B cell (primary cell): ENCODE results near the gene ICOS. TPM values are rescaled to one million over a fixed set of nuclear protein-coding genes. Genes with fewer than 3 reads are reported as not detected.

ENCODE experiments used
- ATAC-seq: fragments of 200-7000 bp; cut with Tn5 transposase; one replicate; pipeline ENCODE4 v1.10.0; 2021; ENCODE audit warnings: low read depth, mild to moderate bottlenecking, moderate number of reproducible peaks, moderate library complexity
- CTCF ChIA-PET: fragments of 350-600 bp; sonication (Branson Sonifier 250); formaldehyde crosslinking; loops from one replicate; lab custom pipeline; 2021; ENCODE audit warnings: antibody characterized with exemption, inconsistent platforms; lab: Charles Lee
- POLR2A ChIA-PET: fragments of 350-600 bp; sonication (Branson Sonifier 250); formaldehyde crosslinking; loops from one replicate; lab custom pipeline; 2021; ENCODE audit warnings: antibody characterized with exemption; lab: Charles Lee
- DNase-seq: peaks from one replicate; pipeline ENCODE4 v3.0.0; 2013
- H2AFZ ChIP-seq: 2 replicates; pipeline ENCODE4 v1.6.1; 2012; ENCODE audit warnings: mild to moderate bottlenecking, low read depth, low read length; ENCODE audit not compliant: insufficient read depth, poor library complexity, severe bottlenecking
- H3K27ac ChIP-seq, 2 donors: 1 replicate in 1 of 2; 2 replicates in 1 of 2; pipeline ENCODE4 v1.5.1; 2012 to 2013; ENCODE audit warnings: low read length in 2 of 2, mild to moderate bottlenecking in 2 of 2, moderate library complexity in 1 of 2
- H3K27me3 ChIP-seq, 4 experiments: fragments of 200-600 bp in 1 of 4; sonication (generic) in 1 of 4; replicated peaks in 1 of 4; 1 replicate in 2 of 4; 2 replicates in 2 of 4; pipeline versions ENCODE4 v1.6.1 to v1.7.0; 2013 to 2016; ENCODE audit warnings: low read length in 3 of 4, mild to moderate bottlenecking in 2 of 4, mixed read lengths in 1 of 4, moderate library complexity in 1 of 4; ENCODE audit not compliant: insufficient read depth in 4 of 4, control insufficient read depth in 3 of 4; ENCODE audit errors: control extremely low read depth in 1 of 4
- H3K36me3 ChIP-seq, 2 experiments: replicated peaks in 1 of 2; 1 replicate in 1 of 2; 2 replicates in 1 of 2; pipeline versions ENCODE4 v1.6.1 to v1.7.1; 2013; ENCODE audit warnings: low read length in 1 of 2; ENCODE audit not compliant: insufficient read depth in 2 of 2, control insufficient read depth in 1 of 2; ENCODE audit errors: control extremely low read depth in 1 of 2, extremely low read depth in 1 of 2
- H3K4me1 ChIP-seq, 2 donors: fragments of 200-600 bp in 1 of 2; sonication (generic) in 1 of 2; 1 replicate in 1 of 2; 2 replicates in 1 of 2; pipeline versions ENCODE4 v1.5.1 to v1.6.1; 2013 to 2017; ENCODE audit warnings: low read length in 2 of 2; ENCODE audit not compliant: control insufficient read depth in 2 of 2, insufficient read depth in 2 of 2
- H3K4me2 ChIP-seq: replicated peaks from 2 replicates; pipeline ENCODE3; 2012; ENCODE audit warnings: mild to moderate bottlenecking, low read depth, low read length; ENCODE audit not compliant: poor library complexity, severe bottlenecking
- H3K4me3 ChIP-seq, 5 experiments: fragments of 200-600 bp in 1 of 5; sonication (generic) in 1 of 5; 1 replicate in 3 of 5; 2 replicates in 2 of 5; pipeline versions ENCODE4 v1.5.1 to v1.7.0; 2011 to 2016; ENCODE audit warnings: low read length in 4 of 5, mild to moderate bottlenecking in 4 of 5, low read depth in 2 of 5, control low read depth in 1 of 5, moderate library complexity in 1 of 5; ENCODE audit not compliant: insufficient read depth in 1 of 5; ENCODE audit errors: control extremely low read depth in 1 of 5, extremely low read depth in 1 of 5
- H3K79me2 ChIP-seq: fragments of 200-600 bp; sonication (generic); one replicate; pipeline ENCODE4 v1.6.0; 2016; ENCODE audit warnings: low read length; ENCODE audit not compliant: control insufficient read depth, insufficient read depth
- H3K9ac ChIP-seq: fragments of 200-600 bp; sonication (generic); 2 replicates; pipeline ENCODE4 v1.6.1; 2017; ENCODE audit warnings: mild to moderate bottlenecking, low read length, moderate library complexity
- H3K9me3 ChIP-seq, 3 donors: one replicate each; pipeline versions ENCODE4 v1.6.1 to v1.7.1; 2013; ENCODE audit warnings: low read length in 2 of 3; ENCODE audit not compliant: control insufficient read depth in 2 of 3, insufficient read depth in 1 of 3; ENCODE audit errors: control extremely low read depth in 1 of 3
- H4K20me1 ChIP-seq: 2 replicates; pipeline ENCODE4 v1.6.0; 2012; ENCODE audit warnings: mild to moderate bottlenecking, low read length; ENCODE audit not compliant: insufficient read depth, control insufficient read depth, poor library complexity, severe bottlenecking
- H3K27ac Mint-ChIP-seq: one replicate; pipeline ENCODE4 v1.8.0; 2021; ENCODE audit warnings: mixed read lengths
- H3K27me3 Mint-ChIP-seq: one replicate; pipeline ENCODE4 v1.8.0; 2021; ENCODE audit warnings: mixed read lengths
- H3K4me1 Mint-ChIP-seq: one replicate; pipeline ENCODE4 v1.8.0; 2021; ENCODE audit warnings: mixed read lengths
- H3K4me3 Mint-ChIP-seq: one replicate; pipeline ENCODE4 v1.8.0; 2021; ENCODE audit warnings: mixed read lengths
- H3K9me3 Mint-ChIP-seq: one replicate; pipeline ENCODE4 v1.8.0; 2022; ENCODE audit warnings: mixed read lengths; ENCODE audit not compliant: insufficient read depth
- EZH2 ChIP-seq: IDR thresholded peaks from 2 replicates; pipeline ENCODE4 v1.6.1; 2012; ENCODE audit warnings: borderline replicate concordance, low read depth, mild to moderate bottlenecking, moderate library complexity, low read length; ENCODE audit not compliant: insufficient read depth, poor library complexity, severe bottlenecking
- WGBS: methylation state at CpG from one replicate; pipeline ENCODE4 v1.1.5; 2013; ENCODE audit warnings: missing lambda C conversion rate; ENCODE audit not compliant: insufficient coverage; 5-methylcytosine and 5-hydroxymethylcytosine counted together
- intact Hi-C: fragments of 100-400 bp; cut with micrococcal nuclease; formaldehyde crosslinking; loops from one replicate; pipeline ENCODE4 v1.10.0; 2022
- polyA plus RNA-seq: library from polyadenylated mRNA; depleted of rRNA; stranded (reverse); fragments of >200 nt; gene quantifications from 2 replicates; pipeline ENCODE4 v1.2.3, GENCODE V29; 2012
- total RNA-seq, 2 donors: library from RNA; stranded (reverse); fragments of 120-200 nt in 1 of 2; gene quantifications; 1 replicate in 1 of 2; 2 replicates in 1 of 2; pipeline versions ENCODE4 v1.2.3 to v1.2.4, GENCODE V29; 2013 to 2022
- TF ChIP-seq, protein P1 (sequence below): fragments of 200-600 bp; IDR thresholded peaks from one replicate; pipeline ENCODE4 v1.8.0; 2022; ENCODE audit warnings: antibody characterized with exemption, mild to moderate bottlenecking

Gene ICOS
- total and polyA plus RNA-seq, 2 donors (not counting 1 experiment from before 2014, with no cell fraction given) = 0.21 TPM; not detected in 1

DNA sequence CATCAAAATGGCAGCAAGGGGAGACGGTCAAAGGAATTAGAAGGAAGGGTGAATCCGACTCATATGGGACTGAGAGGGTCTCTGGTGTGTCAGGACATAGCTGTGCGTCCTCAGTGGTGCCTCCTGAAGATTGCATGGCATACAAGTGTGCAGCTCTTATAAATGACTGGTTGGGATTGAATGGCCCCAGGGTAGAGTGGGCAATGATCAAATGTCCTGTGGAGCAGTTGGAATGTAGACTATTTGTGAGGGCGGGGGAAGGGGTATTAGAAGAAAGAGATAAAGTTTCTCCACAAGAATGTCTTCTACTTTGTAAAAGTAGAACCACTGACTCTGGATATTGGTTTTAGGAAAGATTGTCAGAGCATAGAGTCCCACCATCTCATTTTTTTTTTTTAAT lies 44.4 kb upstream of the ICOS start:
- intact Hi-C loops = no loop called here
- Histone ChIP-seq H3K79me2 (no peaks in the 10 kb centered on the region), H3K4me1 (peaks cover 4 to 5% of the 10 kb centered on the region in 2 donors), H3K27me3 (peaks cover 0 to 19% (median 2%) of the 10 kb centered on the region in 4 experiments), H3K9ac (no peak overlapping the region), H3K4me2 (no peak overlapping the region), H2AFZ (no peak overlapping the region), H4K20me1 (no peaks in the 10 kb centered on the region), H3K4me3 (no peak overlapping the region), H3K9me3 (peaks cover 0 to 1% (median 0%) of the 10 kb centered on the region in 3 donors), H3K27ac (no peak overlapping the region), H3K36me3 (no peaks in the 10 kb centered on the region)
- Mint-ChIP-seq H3K9me3 (no peaks in the 10 kb centered on the region), H3K4me1 (peaks cover 9% of the 10 kb centered on the region), H3K4me3 (no peak overlapping the region), H3K27me3 (peaks cover 21% of the 10 kb centered on the region), H3K27ac (no peak overlapping the region)
- ChIA-PET POLR2A (no interaction called here), CTCF (interaction anchor here (0.7 kb wide), 1 partner anchor 142 kb away, joined by 4 read pairs; no protein-coding TSS in a partner anchor)
- ATAC-seq (no peak), DNase-seq (no peak)
- TF ChIP-seq, protein P1, sequence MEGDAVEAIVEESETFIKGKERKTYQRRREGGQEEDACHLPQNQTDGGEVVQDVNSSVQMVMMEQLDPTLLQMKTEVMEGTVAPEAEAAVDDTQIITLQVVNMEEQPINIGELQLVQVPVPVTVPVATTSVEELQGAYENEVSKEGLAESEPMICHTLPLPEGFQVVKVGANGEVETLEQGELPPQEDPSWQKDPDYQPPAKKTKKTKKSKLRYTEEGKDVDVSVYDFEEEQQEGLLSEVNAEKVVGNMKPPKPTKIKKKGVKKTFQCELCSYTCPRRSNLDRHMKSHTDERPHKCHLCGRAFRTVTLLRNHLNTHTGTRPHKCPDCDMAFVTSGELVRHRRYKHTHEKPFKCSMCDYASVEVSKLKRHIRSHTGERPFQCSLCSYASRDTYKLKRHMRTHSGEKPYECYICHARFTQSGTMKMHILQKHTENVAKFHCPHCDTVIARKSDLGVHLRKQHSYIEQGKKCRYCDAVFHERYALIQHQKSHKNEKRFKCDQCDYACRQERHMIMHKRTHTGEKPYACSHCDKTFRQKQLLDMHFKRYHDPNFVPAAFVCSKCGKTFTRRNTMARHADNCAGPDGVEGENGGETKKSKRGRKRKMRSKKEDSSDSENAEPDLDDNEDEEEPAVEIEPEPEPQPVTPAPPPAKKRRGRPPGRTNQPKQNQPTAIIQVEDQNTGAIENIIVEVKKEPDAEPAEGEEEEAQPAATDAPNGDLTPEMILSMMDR = no peak
- WGBS = 97% methylated on average over 3 of the region's 4 CpGs

DNA sequence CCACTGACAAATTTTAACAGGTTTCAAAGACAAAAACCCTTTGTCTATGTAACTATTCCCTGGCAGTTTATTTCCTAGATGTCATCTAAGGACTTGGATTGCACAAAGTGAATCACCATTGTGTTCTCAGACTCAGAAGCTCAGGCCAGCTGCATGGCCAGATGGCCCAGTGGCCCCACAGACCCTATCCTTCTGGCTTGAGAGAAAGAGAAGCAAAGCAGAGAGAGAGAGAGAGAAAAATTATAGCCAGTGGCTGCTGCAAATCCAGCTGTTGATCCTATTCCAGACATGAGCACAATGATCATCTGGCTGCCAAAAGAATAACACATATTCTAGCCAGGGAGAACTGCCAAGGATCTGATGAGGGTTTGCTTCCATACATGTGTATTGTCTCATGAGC lies 43.2 kb upstream of the ICOS start:
- peaks cover 18% of the 10 kb centered on the region for H3K27me3 Mint-ChIP-seq

More for the DNA sequence above, 43.2 kb upstream of the ICOS start:
- H3K4me2 ChIP-seq = no peak overlapping the region
- H3K9me3 Mint-ChIP-seq = no peaks in the 10 kb centered on the region
- H3K4me3 ChIP-seq = no peak overlapping the region
- TF ChIP-seq, protein P1 = no peak
- no peak for TF ChIP-seq EZH2
- H3K36me3 ChIP-seq = no peaks in the 10 kb centered on the region
- H3K4me3 Mint-ChIP-seq = no peak overlapping the region
- no peaks in the 10 kb centered on the region for H3K79me2 ChIP-seq
- no peak overlapping the region for H3K9ac ChIP-seq
- DNase-seq (no peak), ATAC-seq (no peak)
- H3K4me1 Mint-ChIP-seq = peaks cover 20% of the 10 kb centered on the region
- H3K9me3 ChIP-seq = peaks cover 0 to 1% (median 0%) of the 10 kb centered on the region in 3 donors
- no peaks in the 10 kb centered on the region for H4K20me1 ChIP-seq
- no peak overlapping the region for H3K27ac ChIP-seq
- peaks cover 0 to 19% (median 2%) of the 10 kb centered on the region in 4 experiments for H3K27me3 ChIP-seq
- H3K4me1 ChIP-seq = peaks cover 14 to 16% of the 10 kb centered on the region in 2 donors
- POLR2A ChIA-PET = no interaction called here
- CTCF ChIA-PET = no interaction called here
- no peak overlapping the region for H2AFZ ChIP-seq
- H3K27ac Mint-ChIP-seq = no peak overlapping the region
- intact Hi-C loops = no loop called here
